Measurements from ENCODE around the gene MYO1B. TPM values are rescaled to one million over a fixed set of nuclear protein-coding genes. Genes with fewer than 3 reads are reported as not detected.

MYO1B gene
- total RNA-seq, 4 donors from 2014 or later, result 17.2 to 31.8 (median 28.8) TPM

GRCh38 chr2:191463790-191464189 lies 218.6 kb downstream of the MYO1B start:
- Histone ChIP-seq H3K27ac (no peak overlapping the region), H3K4me1 (no peaks in the 10 kb centered on the region), H3K9me3 (peaks cover 5% of the 10 kb centered on the region), H3K27me3 (no peaks in the 10 kb centered on the region), H3K36me3 (no peaks in the 10 kb centered on the region), H3K4me3 (no peak overlapping the region)
- no peak for DNase-seq (ENCODE audit: low spot score in 2 of 2)
- TF ChIP-seq EP300 (IDR thresholded peaks at IDR 0.05) (no peak), CTCF (IDR thresholded peaks at IDR 0.05) (no peak), POLR2A (IDR thresholded peaks at IDR 0.05) (no peak), POLR2AphosphoS5 (IDR thresholded peaks at IDR 0.05) (no peak)
- 82% methylated on average over 2 of the region's 2 CpGs for WGBS

- no peaks in the 10 kb centered on the region for H3K36me3 ChIP-seq
- 53% methylated on average over 3 of the region's 3 CpGs for WGBS
- H3K27me3 ChIP-seq, result no peaks in the 10 kb centered on the region
- no peak overlapping the region for H3K27ac ChIP-seq
- no peaks in the 10 kb centered on the region for H3K4me1 ChIP-seq
- DNase-seq (ENCODE audit: low spot score in 2 of 2), result no peak
- no peak overlapping the region for H3K4me3 ChIP-seq
- TF ChIP-seq POLR2A (IDR thresholded peaks at IDR 0.05), result no peak
- TF ChIP-seq CTCF (IDR thresholded peaks at IDR 0.05), result no peak
- TF ChIP-seq EP300 (IDR thresholded peaks at IDR 0.05), result no peak
- no peak for TF ChIP-seq POLR2AphosphoS5 (IDR thresholded peaks at IDR 0.05)
- no peaks in the 10 kb centered on the region for H3K9me3 ChIP-seq
Observed at GRCh38 chr2:191465766-191466420, 220.7 kb downstream of the MYO1B start.

GRCh38 chr2:191467113-191467512 lies 221.9 kb downstream of the MYO1B start:
- Histone ChIP-seq H3K27ac (no peak overlapping the region), H3K36me3 (no peaks in the 10 kb centered on the region), H3K4me1 (no peaks in the 10 kb centered on the region), H3K9me3 (no peaks in the 10 kb centered on the region), H3K27me3 (no peaks in the 10 kb centered on the region), H3K4me3 (no peak overlapping the region)
- no peak for DNase-seq (ENCODE audit: low spot score in 2 of 2)
- WGBS, result 84% methylated on average over 5 of the region's 5 CpGs
- TF ChIP-seq CTCF (IDR thresholded peaks at IDR 0.05), result no peak

- no peak for TF ChIP-seq EP300 (IDR thresholded peaks at IDR 0.05)
- no peak for TF ChIP-seq POLR2AphosphoS5 (IDR thresholded peaks at IDR 0.05)
- TF ChIP-seq POLR2A (IDR thresholded peaks at IDR 0.05), result no peak
- no peak for TF ChIP-seq CTCF (IDR thresholded peaks at IDR 0.05)
- Histone ChIP-seq H3K4me3 (no peak overlapping the region), H3K9me3 (no peaks in the 10 kb centered on the region), H3K27ac (no peak overlapping the region), H3K36me3 (no peaks in the 10 kb centered on the region), H3K4me1 (peaks cover 9% of the 10 kb centered on the region), H3K27me3 (no peaks in the 10 kb centered on the region)
- DNase-seq (ENCODE audit: low spot score in 2 of 2), result no peak
Observed at GRCh38 chr2:191470306-191470705, 225.1 kb downstream of the MYO1B start.

- H3K36me3 ChIP-seq, result no peaks in the 10 kb centered on the region
- H3K4me3 ChIP-seq, result no peak overlapping the region
- no peaks in the 10 kb centered on the region for H3K27me3 ChIP-seq
- 20% methylated on average over 1 of the region's 1 CpG for WGBS
- no peak for TF ChIP-seq POLR2A (IDR thresholded peaks at IDR 0.05)
- no peaks in the 10 kb centered on the region for H3K9me3 ChIP-seq
- no peak for DNase-seq (ENCODE audit: low spot score in 2 of 2)
- no peak overlapping the region for H3K27ac ChIP-seq
- peaks cover 18% of the 10 kb centered on the region for H3K4me1 ChIP-seq
Observed at GRCh38 chr2:191474464-191474863, 229.3 kb downstream of the MYO1B start.

Other genes with a start within 250 kb of the MYO1B start
- gene STAT1, start 231.2 kb upstream of the MYO1B start, total RNA-seq, result 10 to 100 TPM; 33.5 to 60.7 (median 37.6) TPM
- gene STAT4, start 94.4 kb upstream of the MYO1B start, total RNA-seq, result 1 to 10 TPM in 1 of 4 donors, under 1 TPM in 2, not detected in 1; 0.34 to 2.7 (median 0.81) TPM